Measurements from ENCODE around the gene PTPN21. TPM values are rescaled to one million over a fixed set of nuclear protein-coding genes. Genes with fewer than 3 reads are reported as not detected.

The PTPN21 gene
- total and polyA plus RNA-seq, 2 experiments from 2014 or later: 8.1 to 16.3 TPM

DNA sequence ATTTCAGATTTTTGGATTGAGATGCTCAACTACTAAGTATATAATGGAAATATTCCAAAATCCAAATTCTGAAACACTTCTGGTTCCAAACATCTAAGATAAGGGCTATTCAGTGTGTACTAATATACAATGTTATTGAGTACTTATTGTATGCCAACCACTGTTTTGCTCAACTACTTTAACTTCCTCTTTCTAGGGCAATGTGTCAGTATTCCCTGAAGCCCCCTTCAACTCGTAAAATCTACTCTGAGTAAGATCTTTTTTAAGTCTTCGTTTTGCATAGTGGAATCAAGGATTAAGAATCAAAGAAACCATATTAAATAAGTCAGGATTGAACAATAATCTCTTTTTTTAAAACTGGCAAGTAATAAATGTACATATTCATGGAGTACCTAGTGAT is 123.8 kb downstream of the PTPN21 start:
- DNase-seq (ENCODE audit: low spot score): no peak
- no peak overlapping the region for H3K4me3 ChIP-seq

DNA sequence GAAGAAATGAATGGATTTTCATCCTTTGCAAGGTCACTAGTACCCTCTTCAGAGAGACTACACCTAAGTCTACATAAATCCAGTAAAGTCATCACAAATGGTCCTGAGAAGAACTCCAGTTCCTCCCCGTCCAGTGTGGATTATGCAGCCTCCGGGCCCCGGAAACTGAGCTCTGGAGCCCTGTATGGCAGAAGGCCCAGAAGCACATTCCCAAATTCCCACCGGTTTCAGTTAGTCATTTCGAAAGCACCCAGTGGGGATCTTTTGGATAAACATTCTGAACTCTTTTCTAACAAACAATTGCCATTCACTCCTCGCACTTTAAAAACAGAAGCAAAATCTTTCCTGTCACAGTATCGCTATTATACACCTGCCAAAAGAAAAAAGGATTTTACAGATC is 128.5 kb downstream of the PTPN21 start:
- Histone ChIP-seq H2AFZ (no peak overlapping the region), H3K4me2 (no peak overlapping the region), H3K79me2 (no peaks in the 10 kb centered on the region), H3K9me2 (replicated peaks; ENCODE audit: insufficient read depth) (no peaks in the 10 kb centered on the region), H3K4me3 (no peak overlapping the region), H4K20me1 (ENCODE audit: insufficient read depth, poor library complexity, severe bottlenecking) (no peaks in the 10 kb centered on the region), H3K27me3 (no peaks in the 10 kb centered on the region), H3K4me1 (ENCODE audit: insufficient read depth) (no peaks in the 10 kb centered on the region), H3K27ac (no peak overlapping the region), H3K36me3 (replicated peaks; ENCODE audit: insufficient read depth, low read depth) (no peaks in the 10 kb centered on the region), H3K9me3 (ENCODE audit: low read depth) (no peaks in the 10 kb centered on the region)
- no peak for DNase-seq (ENCODE audit: low spot score)
- TF ChIP-seq EZH2phosphoT487 (IDR thresholded peaks at IDR 0.05; ENCODE audit: low read depth, severe bottlenecking, unreplicated experiment) (no peak), EZH2 (IDR thresholded peaks at IDR 0.05; ENCODE audit: borderline replicate concordance) (no peak)
- TF ChIP-seq, protein P1, sequence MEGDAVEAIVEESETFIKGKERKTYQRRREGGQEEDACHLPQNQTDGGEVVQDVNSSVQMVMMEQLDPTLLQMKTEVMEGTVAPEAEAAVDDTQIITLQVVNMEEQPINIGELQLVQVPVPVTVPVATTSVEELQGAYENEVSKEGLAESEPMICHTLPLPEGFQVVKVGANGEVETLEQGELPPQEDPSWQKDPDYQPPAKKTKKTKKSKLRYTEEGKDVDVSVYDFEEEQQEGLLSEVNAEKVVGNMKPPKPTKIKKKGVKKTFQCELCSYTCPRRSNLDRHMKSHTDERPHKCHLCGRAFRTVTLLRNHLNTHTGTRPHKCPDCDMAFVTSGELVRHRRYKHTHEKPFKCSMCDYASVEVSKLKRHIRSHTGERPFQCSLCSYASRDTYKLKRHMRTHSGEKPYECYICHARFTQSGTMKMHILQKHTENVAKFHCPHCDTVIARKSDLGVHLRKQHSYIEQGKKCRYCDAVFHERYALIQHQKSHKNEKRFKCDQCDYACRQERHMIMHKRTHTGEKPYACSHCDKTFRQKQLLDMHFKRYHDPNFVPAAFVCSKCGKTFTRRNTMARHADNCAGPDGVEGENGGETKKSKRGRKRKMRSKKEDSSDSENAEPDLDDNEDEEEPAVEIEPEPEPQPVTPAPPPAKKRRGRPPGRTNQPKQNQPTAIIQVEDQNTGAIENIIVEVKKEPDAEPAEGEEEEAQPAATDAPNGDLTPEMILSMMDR (IDR thresholded peaks at IDR 0.05; ENCODE audit: poor library complexity): no peak
- WGBS (ENCODE audit: low lambda C conversion rate, missing lambda C conversion rate): 87% methylated on average over 7 of the region's 7 CpGs

More for the DNA sequence above, 123.8 kb downstream of the PTPN21 start:
- H3K9me3 ChIP-seq (ENCODE audit: low read depth): no peaks in the 10 kb centered on the region
- no peak overlapping the region for H3K27ac ChIP-seq
- no peaks in the 10 kb centered on the region for H3K9me2 ChIP-seq (replicated peaks; ENCODE audit: insufficient read depth)
- no peaks in the 10 kb centered on the region for H3K79me2 ChIP-seq
- H3K27me3 ChIP-seq: no peaks in the 10 kb centered on the region
- no peaks in the 10 kb centered on the region for H4K20me1 ChIP-seq (ENCODE audit: insufficient read depth, poor library complexity, severe bottlenecking)
- no peaks in the 10 kb centered on the region for H3K4me1 ChIP-seq (ENCODE audit: insufficient read depth)
- no peak overlapping the region for H3K4me2 ChIP-seq
- no peak overlapping the region for H2AFZ ChIP-seq
- TF ChIP-seq EZH2phosphoT487 (IDR thresholded peaks at IDR 0.05; ENCODE audit: low read depth, severe bottlenecking, unreplicated experiment) (no peak), EZH2 (IDR thresholded peaks at IDR 0.05; ENCODE audit: borderline replicate concordance) (no peak)
- TF ChIP-seq, protein P1 (IDR thresholded peaks at IDR 0.05; ENCODE audit: poor library complexity): no peak
- no peaks in the 10 kb centered on the region for H3K36me3 ChIP-seq (replicated peaks; ENCODE audit: insufficient read depth, low read depth)
- WGBS (ENCODE audit: low lambda C conversion rate, missing lambda C conversion rate): 85% methylated on average over 2 of the region's 2 CpGs

DNA sequence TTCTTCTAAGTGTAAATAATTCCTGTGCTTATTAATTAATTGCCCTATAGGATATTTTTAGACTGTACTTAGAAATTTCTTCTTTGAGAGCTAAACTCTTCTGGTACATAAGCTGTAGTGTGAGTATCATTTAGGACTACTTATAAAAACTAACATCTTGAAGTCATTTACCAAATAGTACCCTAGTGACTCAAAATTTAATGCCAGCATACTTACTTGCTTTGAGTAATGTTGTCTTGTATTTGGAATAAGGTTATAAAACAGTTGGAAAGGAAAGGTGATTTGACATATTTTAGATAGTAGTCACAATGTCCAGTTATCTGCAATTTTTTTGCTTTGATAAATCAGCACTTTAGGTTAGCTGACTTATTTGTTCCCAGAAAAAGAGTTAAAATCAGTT is 130.2 kb downstream of the PTPN21 start:
- Histone ChIP-seq H3K9me2 (replicated peaks; ENCODE audit: insufficient read depth) (no peaks in the 10 kb centered on the region), H3K9me3 (ENCODE audit: low read depth) (no peaks in the 10 kb centered on the region), H3K27ac (no peak overlapping the region), H3K4me1 (ENCODE audit: insufficient read depth) (no peaks in the 10 kb centered on the region), H4K20me1 (ENCODE audit: insufficient read depth, poor library complexity, severe bottlenecking) (no peaks in the 10 kb centered on the region), H3K79me2 (no peaks in the 10 kb centered on the region), H3K27me3 (no peaks in the 10 kb centered on the region), H3K36me3 (replicated peaks; ENCODE audit: insufficient read depth, low read depth) (no peaks in the 10 kb centered on the region), H3K4me2 (no peak overlapping the region), H3K4me3 (no peak overlapping the region), H2AFZ (no peak overlapping the region)
- DNase-seq (ENCODE audit: low spot score): no peak
- TF ChIP-seq EZH2 (IDR thresholded peaks at IDR 0.05; ENCODE audit: borderline replicate concordance): no peak
- TF ChIP-seq, protein P1 (IDR thresholded peaks at IDR 0.05; ENCODE audit: poor library complexity): no peak
- no peak for TF ChIP-seq EZH2phosphoT487 (IDR thresholded peaks at IDR 0.05; ENCODE audit: low read depth, severe bottlenecking, unreplicated experiment)
